T-cell (primary cell): ENCODE measurements around the gene TPST2. TPM values are rescaled to one million over a fixed set of nuclear protein-coding genes. Genes with fewer than 3 reads are reported as not detected.

Experiments used
- ATAC-seq, 4 experiments: fragments of 200-7000 bp in 3 of 4; fragments of 150-1000 bp in 1 of 4; cut with Tn5 transposase; replicated peaks in 1 of 4; 1 replicate in 3 of 4; 2 replicates in 1 of 4; pipeline ENCODE4 v1.10.0; 2021; ENCODE audit warnings: moderate library complexity in 3 of 4, mild to moderate bottlenecking in 2 of 4, moderate number of reproducible peaks in 1 of 4
- CTCF ChIA-PET, 2 donors: fragments of 300-600 bp; sonication (Branson Sonifier 250); formaldehyde crosslinking; loops; one replicate each; lab custom pipeline; 2022; ENCODE audit warnings: antibody characterized with exemption in 2 of 2; lab: Charles Lee
- POLR2A ChIA-PET, 2 donors: fragments of 300-600 bp; sonication (Branson Sonifier 250); formaldehyde crosslinking; loops; one replicate each; lab custom pipeline; 2022; ENCODE audit warnings: antibody characterized with exemption in 2 of 2; lab: Charles Lee
- DNase-seq, 35 experiments: peaks; one replicate each; pipeline versions ENCODE4 v3.0.0 to v3.0.0-alpha.2; 2013 to 2023
- H3K27ac ChIP-seq: one replicate; pipeline ENCODE4 v1.5.1; 2013; ENCODE audit warnings: low read length
- H3K27me3 ChIP-seq, 2 experiments: replicated peaks in 1 of 2; 1 replicate in 1 of 2; 2 replicates in 1 of 2; pipeline versions ENCODE4 v1.6.1 to v1.7.0; 2013; ENCODE audit warnings: low read length in 1 of 2, mixed read lengths in 1 of 2; ENCODE audit not compliant: control insufficient read depth in 2 of 2, insufficient read depth in 2 of 2; ENCODE audit errors: extremely low read depth in 1 of 2
- H3K36me3 ChIP-seq, 2 donors: 1 replicate in 1 of 2; 2 replicates in 1 of 2; pipeline versions ENCODE4 v1.6.1 to v1.7.0; 2013; ENCODE audit warnings: low read length in 1 of 2; ENCODE audit not compliant: control insufficient read depth in 2 of 2, insufficient read depth in 1 of 2; ENCODE audit errors: extremely low read depth in 1 of 2
- H3K4me1 ChIP-seq, 2 experiments: 1 replicate in 1 of 2; 2 replicates in 1 of 2; pipeline versions ENCODE4 v1.6.1 to v1.7.0; 2013; ENCODE audit warnings: low read length in 2 of 2, mixed read lengths in 1 of 2; ENCODE audit not compliant: insufficient read depth in 2 of 2, control insufficient read depth in 1 of 2; ENCODE audit errors: extremely low read depth in 1 of 2
- H3K4me3 ChIP-seq, 2 donors: 1 replicate in 1 of 2; 2 replicates in 1 of 2; pipeline versions ENCODE4 v1.5.1 to v1.7.0; 2013; ENCODE audit warnings: mild to moderate bottlenecking in 2 of 2, low read length in 1 of 2, moderate library complexity in 1 of 2; ENCODE audit not compliant: control insufficient read depth in 1 of 2; ENCODE audit errors: extremely low read depth in 1 of 2
- H3K9me3 ChIP-seq: 2 replicates; pipeline ENCODE4 v1.7.0; 2013
- H3K27ac Mint-ChIP-seq, 2 donors: one replicate each; pipeline ENCODE4 v1.8.0; 2020 to 2021; ENCODE audit warnings: mild to moderate bottlenecking in 2 of 2, mixed read lengths in 2 of 2
- H3K27me3 Mint-ChIP-seq, 2 donors: one replicate each; pipeline ENCODE4 v1.8.0; 2021 to 2022; ENCODE audit warnings: mixed read lengths in 2 of 2
- H3K36me3 Mint-ChIP-seq: one replicate; pipeline ENCODE4 v1.8.0; 2021; ENCODE audit warnings: mixed read lengths
- H3K4me1 Mint-ChIP-seq, 3 donors: one replicate each; pipeline ENCODE4 v1.8.0; 2020 to 2022; ENCODE audit warnings: mixed read lengths in 3 of 3, mild to moderate bottlenecking in 1 of 3
- H3K4me3 Mint-ChIP-seq, 3 donors: one replicate each; pipeline ENCODE4 v1.8.0; 2020 to 2022; ENCODE audit warnings: mild to moderate bottlenecking in 3 of 3, mixed read lengths in 3 of 3, moderate library complexity in 3 of 3
- H3K9me3 Mint-ChIP-seq, 3 donors: one replicate each; pipeline ENCODE4 v1.8.0; 2020 to 2022; ENCODE audit warnings: mixed read lengths in 3 of 3
- WGBS: methylation state at CpG from one replicate; pipeline ENCODE4 v1.1.5; 2013; ENCODE audit warnings: missing lambda C conversion rate; ENCODE audit not compliant: insufficient coverage; 5-methylcytosine and 5-hydroxymethylcytosine counted together
- total RNA-seq, 35 experiments: library from RNA in 6 of 35; stranded (reverse) in 6 of 35; fragments of 120-200 nt in 1 of 35; gene quantifications; one replicate each; pipeline versions ENCODE4 v1.2.1 to v1.2.4 and lab custom pipeline; 2013 to 2026

TPST2 gene
- total RNA-seq, 5 donors from 2014 or later (not counting 1 experiment from before 2014, with no cell fraction given), result 30.3 to 42.1 (median 38.0) TPM

GRCh38 chr22:26552466-26552865 lies 37.5 kb downstream of the TPST2 start:
- peaks cover 0 to 46% of the 10 kb centered on the region in 2 experiments for H3K4me1 ChIP-seq
- H3K27ac ChIP-seq, result no peak overlapping the region
- POLR2A ChIA-PET, result no interaction called here
- H3K4me3 ChIP-seq, result no peak overlapping the region
- H3K36me3 Mint-ChIP-seq, result peaks cover 5% of the 10 kb centered on the region
- H3K4me1 Mint-ChIP-seq, result peaks cover 8 to 35% (median 32%) of the 10 kb centered on the region in 3 donors
- no peaks in the 10 kb centered on the region for H3K9me3 Mint-ChIP-seq
- DNase-seq (no peak), ATAC-seq (no peak)
- peaks cover 7 to 12% of the 10 kb centered on the region in 2 donors for H3K36me3 ChIP-seq
- H3K27me3 Mint-ChIP-seq, result no peaks in the 10 kb centered on the region
- H3K27ac Mint-ChIP-seq, result no peak overlapping the region
- 82% methylated on average over 9 of the region's 10 CpGs for WGBS
- no peaks in the 10 kb centered on the region for H3K27me3 ChIP-seq
- H3K9me3 ChIP-seq, result no peaks in the 10 kb centered on the region
- H3K4me3 Mint-ChIP-seq, result no peak overlapping the region
- CTCF ChIA-PET, result no interaction called here

DNA sequence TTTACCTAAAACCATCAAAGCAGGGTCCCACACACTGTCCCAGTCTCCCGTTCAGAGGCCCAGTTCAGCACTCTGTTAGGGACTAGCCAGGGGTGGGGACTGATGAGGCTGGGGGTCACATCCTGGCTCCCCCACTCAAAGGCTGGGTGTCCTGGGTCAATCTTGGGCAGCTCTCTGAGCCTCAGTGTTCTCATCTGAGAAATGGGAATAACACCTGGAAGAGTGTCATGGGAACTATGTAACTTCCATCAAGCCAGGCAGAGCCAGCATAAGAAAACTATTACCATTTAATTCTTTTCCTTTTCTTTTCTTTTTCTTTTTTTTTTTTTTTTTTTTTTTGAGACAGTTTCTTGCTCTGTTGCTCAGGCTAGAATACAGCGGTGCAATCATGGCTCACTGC lies 38.4 kb downstream of the TPST2 start:
- peaks cover 11% of the 10 kb centered on the region for H3K36me3 Mint-ChIP-seq
- no peak overlapping the region for H3K4me3 Mint-ChIP-seq
- no peak for DNase-seq
- POLR2A ChIA-PET, result no interaction called here
- CTCF ChIA-PET, result no interaction called here
- H3K27me3 ChIP-seq, result no peaks in the 10 kb centered on the region
- WGBS, result no CpG with 5 or more reads among the region's 2 CpGs
- H3K9me3 Mint-ChIP-seq, result no peaks in the 10 kb centered on the region
- H3K4me3 ChIP-seq, result no peak overlapping the region
- H3K4me1 Mint-ChIP-seq, result peaks cover 17 to 37% (median 30%) of the 10 kb centered on the region in 3 donors
- no peak overlapping the region for H3K27ac Mint-ChIP-seq
- H3K36me3 ChIP-seq, result peaks cover 7 to 17% of the 10 kb centered on the region in 2 donors
- no peak for ATAC-seq
- H3K9me3 ChIP-seq, result no peaks in the 10 kb centered on the region
- H3K4me1 ChIP-seq, result peaks cover 0 to 45% of the 10 kb centered on the region in 2 experiments
- no peaks in the 10 kb centered on the region for H3K27me3 Mint-ChIP-seq
- H3K27ac ChIP-seq, result no peak overlapping the region

DNA sequence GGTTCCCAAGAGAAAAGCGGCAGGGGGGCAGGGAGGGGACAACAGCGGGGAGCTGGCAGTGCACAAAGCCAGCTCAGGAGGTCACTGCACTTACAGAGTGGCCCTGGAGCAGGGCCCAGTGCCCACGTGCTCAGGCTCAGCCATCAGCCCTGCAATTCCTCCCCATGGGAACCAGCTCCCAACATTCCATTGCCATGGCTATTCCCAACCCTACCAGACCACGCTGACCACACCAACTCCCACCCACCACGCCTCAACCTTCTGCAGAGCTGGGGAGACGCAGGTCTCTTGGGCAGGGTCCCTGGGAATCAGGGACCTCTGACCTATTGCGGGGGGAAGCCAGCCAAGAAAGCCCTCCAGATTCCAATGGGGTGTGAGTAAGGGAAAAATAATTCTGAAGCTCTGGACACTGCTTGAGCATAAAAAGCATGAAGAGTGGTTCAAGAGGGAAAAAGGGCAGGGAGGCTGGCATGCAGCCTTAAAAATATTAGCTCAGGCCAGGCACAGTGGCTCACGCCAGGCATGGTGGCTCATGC lies 39.4 kb downstream of the TPST2 start:
- H3K9me3 Mint-ChIP-seq, result no peaks in the 10 kb centered on the region
- Histone ChIP-seq H3K4me1 (peaks cover 0 to 52% of the 10 kb centered on the region in 2 experiments), H3K27ac (no peak overlapping the region), H3K9me3 (no peaks in the 10 kb centered on the region), H3K27me3 (no peaks in the 10 kb centered on the region), H3K36me3 (peaks cover 5 to 20% of the 10 kb centered on the region in 2 donors), H3K4me3 (no peak overlapping the region)
- H3K27me3 Mint-ChIP-seq, result no peaks in the 10 kb centered on the region
- POLR2A ChIA-PET, result no interaction called here
- no peak overlapping the region for H3K4me3 Mint-ChIP-seq
- H3K27ac Mint-ChIP-seq, result no peak overlapping the region
- ATAC-seq (no peak), DNase-seq (no peak)
- peaks cover 23 to 40% (median 34%) of the 10 kb centered on the region in 3 donors for H3K4me1 Mint-ChIP-seq
- CTCF ChIA-PET, result interaction anchor here in 1 of 2 donors (0.7 kb wide), 1 partner anchor 48 kb away, joined by 3 read pairs; no protein-coding TSS in a partner anchor
- peaks cover 16% of the 10 kb centered on the region for H3K36me3 Mint-ChIP-seq
- 90% methylated on average over 4 of the region's 8 CpGs for WGBS

GRCh38 chr22:26549902-26550497 lies 39.9 kb downstream of the TPST2 start:
- 100% methylated on average over 1 of the region's 4 CpGs for WGBS
- ATAC-seq, result no peak
- ChIA-PET POLR2A (no interaction called here), CTCF (interaction anchor here in 1 of 2 donors (0.7 kb wide), 1 partner anchor 47 kb away, joined by 3 read pairs; no protein-coding TSS in a partner anchor)
- H3K36me3 Mint-ChIP-seq, result peaks cover 16% of the 10 kb centered on the region
- no peak overlapping the region for H3K4me3 ChIP-seq
- H3K4me1 ChIP-seq, result peaks cover 0 to 49% of the 10 kb centered on the region in 2 experiments
- H3K27me3 ChIP-seq, result no peaks in the 10 kb centered on the region
- peaks cover 0 to 15% of the 10 kb centered on the region in 2 donors for H3K36me3 ChIP-seq
- no peak overlapping the region for H3K27ac Mint-ChIP-seq
- H3K27me3 Mint-ChIP-seq, result no peaks in the 10 kb centered on the region
- H3K9me3 Mint-ChIP-seq, result no peaks in the 10 kb centered on the region
- H3K4me1 Mint-ChIP-seq, result peaks cover 25 to 40% (median 35%) of the 10 kb centered on the region in 3 donors
- H3K4me3 Mint-ChIP-seq, result no peak overlapping the region
- no peak overlapping the region for H3K27ac ChIP-seq
- H3K9me3 ChIP-seq, result no peaks in the 10 kb centered on the region
- DNase-seq, result no peak

DNA sequence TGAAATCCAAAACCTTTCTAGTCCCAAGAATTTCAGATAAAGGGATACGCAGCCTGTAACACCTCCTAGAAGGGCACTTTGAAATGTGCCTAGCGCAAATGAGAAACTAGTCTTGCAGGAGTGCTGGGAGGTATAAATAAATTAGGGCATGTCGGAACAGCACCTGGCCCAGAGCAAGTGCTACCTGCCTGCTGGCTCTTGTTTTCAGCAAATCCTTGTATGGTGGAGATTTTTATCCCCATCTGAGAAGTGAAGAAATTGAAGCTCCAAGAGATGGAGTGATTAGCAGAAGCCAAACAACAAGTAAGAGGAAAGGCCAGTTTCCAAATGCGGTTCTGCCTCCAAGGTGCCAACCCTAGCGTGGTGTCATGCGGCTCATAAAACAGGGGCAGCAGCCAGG lies 40.9 kb downstream of the TPST2 start:
- Mint-ChIP-seq H3K4me1 (peaks cover 27 to 38% (median 34%) of the 10 kb centered on the region in 3 donors), H3K27me3 (no peaks in the 10 kb centered on the region), H3K9me3 (no peaks in the 10 kb centered on the region), H3K36me3 (peaks cover 16% of the 10 kb centered on the region), H3K27ac (no peak overlapping the region), H3K4me3 (no peak overlapping the region)
- no peak for ATAC-seq
- no peaks in the 10 kb centered on the region for H3K27me3 ChIP-seq
- peaks cover 0 to 21% of the 10 kb centered on the region in 2 donors for H3K36me3 ChIP-seq
- DNase-seq, result no peak
- no peak overlapping the region for H3K4me3 ChIP-seq
- ChIA-PET CTCF (interaction anchor here in 1 of 2 donors (0.5 kb wide), 1 partner anchor 121 kb away, joined by 6 read pairs; no protein-coding TSS in a partner anchor), POLR2A (no interaction called here)
- peaks cover 0 to 51% of the 10 kb centered on the region in 2 experiments for H3K4me1 ChIP-seq
- WGBS, result 95% methylated on average over 4 of the region's 6 CpGs
- no peak overlapping the region for H3K27ac ChIP-seq
- H3K9me3 ChIP-seq, result no peaks in the 10 kb centered on the region

DNA sequence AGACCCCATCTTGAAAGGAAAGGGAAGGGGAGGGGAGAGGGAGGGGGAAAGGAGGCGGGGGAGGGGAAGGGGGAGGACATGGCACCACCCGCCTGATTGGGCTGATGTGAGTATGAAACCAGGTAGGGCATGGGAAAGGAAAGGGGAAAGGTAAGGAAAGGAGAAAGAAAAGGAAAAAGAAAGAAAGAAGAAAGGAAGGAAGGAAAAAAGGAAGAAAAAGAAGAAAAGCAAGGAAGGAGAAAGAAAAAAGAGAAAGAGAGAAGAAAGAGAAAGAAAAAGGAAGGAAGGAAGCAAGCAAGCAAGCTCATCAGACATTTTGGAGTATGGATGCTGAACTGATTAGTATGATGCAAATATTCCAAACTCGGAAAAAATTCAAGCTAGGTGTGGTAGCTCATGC lies 41.6 kb downstream of the TPST2 start:
- no peaks in the 10 kb centered on the region for H3K9me3 ChIP-seq
- H3K27ac Mint-ChIP-seq, result no peak overlapping the region
- H3K36me3 ChIP-seq, result peaks cover 0 to 22% of the 10 kb centered on the region in 2 donors
- no peak overlapping the region for H3K4me3 Mint-ChIP-seq
- H3K4me1 Mint-ChIP-seq, result peaks cover 21 to 38% (median 31%) of the 10 kb centered on the region in 3 donors
- no peak overlapping the region for H3K27ac ChIP-seq
- no peaks in the 10 kb centered on the region for H3K27me3 Mint-ChIP-seq
- H3K36me3 Mint-ChIP-seq, result peaks cover 16% of the 10 kb centered on the region
- DNase-seq (no peak), ATAC-seq (no peak)
- H3K27me3 ChIP-seq, result no peaks in the 10 kb centered on the region
- no peaks in the 10 kb centered on the region for H3K9me3 Mint-ChIP-seq
- peaks cover 0 to 55% of the 10 kb centered on the region in 2 experiments for H3K4me1 ChIP-seq
- ChIA-PET POLR2A (interaction anchor here in 1 of 2 donors (0.6 kb wide), 1 partner anchor 153 kb away, joined by 4 read pairs; no protein-coding TSS in a partner anchor), CTCF (interaction anchor here (0.6 to 1.1 kb wide), 3 partner anchors 46 to 81 kb away, joined by 3 read pairs; no protein-coding TSS in a partner anchor)
- no peak overlapping the region for H3K4me3 ChIP-seq
- 100% methylated on average over 2 of the region's 3 CpGs for WGBS
